Stimulated activated CD8-positive, alpha-beta memory T cell treated with anti-CD3 and anti-CD28 coated beads, Interleukin-12 subunit alpha, Interleukin-12 subunit beta, amount 100 ng/mL, for 4 hours (primary cell): ENCODE data around the gene ATP10A.
"Not testable (repeated sequence)": the region's sequence is repeated elsewhere in the genome, so short reads cannot be mapped to it uniquely, and the experiment has no call there.

ENCODE experiments used
- DNase-seq: peaks from one replicate; pipeline ENCODE4 v3.0.0-alpha.2; 2020; ENCODE audit warnings: low read depth

The ATP10A gene

GRCh38 chr15:25858952-25859760 lies 4.0 kb downstream of the ATP10A start:
- DNase-seq: no peak

DNA sequence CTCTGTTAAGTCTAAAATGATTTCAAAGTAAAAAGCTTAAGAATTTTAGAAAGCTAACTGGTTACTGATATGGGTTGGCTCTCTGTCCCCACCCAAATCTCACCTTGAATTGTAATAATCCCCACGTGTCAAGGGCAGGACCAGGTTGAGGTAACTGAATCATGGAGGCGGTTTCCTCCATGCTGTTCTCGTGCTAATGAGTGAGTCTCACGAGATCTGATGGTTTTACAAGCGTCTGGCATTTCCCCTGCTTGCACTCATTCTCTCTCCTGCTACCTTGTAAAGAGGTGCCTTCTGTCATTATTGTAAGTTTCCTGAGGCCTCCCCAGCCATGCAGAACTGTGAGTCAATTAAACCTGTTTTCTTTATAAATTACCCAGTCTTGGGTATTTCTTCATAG lies 7.1 kb downstream of the ATP10A start:
- DNase-seq: not testable (repeated sequence)

GRCh38 chr15:25852661-25853524 lies 10.2 kb downstream of the ATP10A start:
- no peak for DNase-seq

DNA sequence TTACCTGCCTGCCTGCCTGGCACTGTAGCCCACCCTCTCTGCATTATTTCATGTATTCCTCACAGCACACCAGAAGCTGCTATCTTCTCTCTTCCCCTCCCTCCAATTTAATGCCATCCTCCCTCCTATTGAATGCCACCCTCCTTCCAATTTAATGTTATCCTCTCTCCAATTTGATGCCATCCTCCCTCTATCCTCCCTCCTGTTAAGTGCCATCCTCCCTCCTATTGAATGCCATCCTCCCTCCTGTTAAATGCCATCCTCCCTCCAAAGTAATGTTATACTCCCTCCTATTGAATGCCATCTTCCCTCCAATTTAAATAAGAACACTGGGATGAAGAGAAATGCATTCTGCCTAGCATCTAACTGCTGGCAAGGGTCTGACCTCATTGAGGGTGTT lies 11.1 kb downstream of the ATP10A start:
- no peak for DNase-seq

- DNase-seq: peak; percentile 55
These were observed 12.7 kb downstream of the ATP10A start for GRCh38 chr15:25850154-25851111.

DNA sequence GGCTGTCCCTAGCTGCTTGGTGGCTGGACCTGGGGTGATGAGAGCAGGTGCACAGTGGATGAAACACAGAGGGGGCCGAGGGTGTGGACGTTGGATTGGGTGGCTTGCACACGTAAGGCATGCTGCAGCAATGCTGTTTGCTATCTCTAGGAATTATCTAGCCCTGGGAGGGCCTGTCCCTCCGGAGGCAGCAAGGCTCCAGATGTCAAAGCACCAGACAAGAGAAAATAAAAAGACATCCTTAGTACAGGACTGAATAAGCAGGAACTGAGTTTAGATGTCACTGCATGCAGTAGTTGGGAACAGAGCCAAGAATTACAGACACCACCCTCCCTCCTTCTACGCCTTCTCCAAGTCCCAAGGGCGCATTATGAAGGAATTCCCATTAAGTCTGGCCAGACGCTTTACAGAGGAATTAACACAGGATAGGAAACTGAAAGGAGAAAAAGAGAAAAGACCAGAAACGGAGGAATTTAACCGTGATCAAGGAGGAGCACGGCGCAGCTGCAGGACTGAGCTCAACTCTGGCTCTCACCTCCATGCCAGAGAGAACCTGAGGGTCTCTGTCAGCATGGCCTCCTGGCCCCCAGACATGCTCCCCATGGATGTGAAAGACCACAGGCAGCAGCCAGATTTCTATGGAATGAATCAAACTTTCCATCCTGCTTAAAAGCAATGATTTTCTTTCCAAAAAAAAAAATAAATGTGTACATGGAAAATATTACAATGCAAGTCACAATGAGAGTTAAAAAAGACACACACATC lies 13.8 kb downstream of the ATP10A start:
- DNase-seq: no peak

GRCh38 chr15:25848784-25849156 lies 14.4 kb downstream of the ATP10A start:
- DNase-seq: no peak

- DNase-seq: no peak
These were observed 14.8 kb downstream of the ATP10A start for GRCh38 chr15:25848325-25848724.

GRCh38 chr15:25847051-25847450 lies 16.1 kb downstream of the ATP10A start:
- DNase-seq: no peak

GRCh38 chr15:25846377-25846776 lies 16.8 kb downstream of the ATP10A start:
- peak; percentile 55 for DNase-seq

DNA sequence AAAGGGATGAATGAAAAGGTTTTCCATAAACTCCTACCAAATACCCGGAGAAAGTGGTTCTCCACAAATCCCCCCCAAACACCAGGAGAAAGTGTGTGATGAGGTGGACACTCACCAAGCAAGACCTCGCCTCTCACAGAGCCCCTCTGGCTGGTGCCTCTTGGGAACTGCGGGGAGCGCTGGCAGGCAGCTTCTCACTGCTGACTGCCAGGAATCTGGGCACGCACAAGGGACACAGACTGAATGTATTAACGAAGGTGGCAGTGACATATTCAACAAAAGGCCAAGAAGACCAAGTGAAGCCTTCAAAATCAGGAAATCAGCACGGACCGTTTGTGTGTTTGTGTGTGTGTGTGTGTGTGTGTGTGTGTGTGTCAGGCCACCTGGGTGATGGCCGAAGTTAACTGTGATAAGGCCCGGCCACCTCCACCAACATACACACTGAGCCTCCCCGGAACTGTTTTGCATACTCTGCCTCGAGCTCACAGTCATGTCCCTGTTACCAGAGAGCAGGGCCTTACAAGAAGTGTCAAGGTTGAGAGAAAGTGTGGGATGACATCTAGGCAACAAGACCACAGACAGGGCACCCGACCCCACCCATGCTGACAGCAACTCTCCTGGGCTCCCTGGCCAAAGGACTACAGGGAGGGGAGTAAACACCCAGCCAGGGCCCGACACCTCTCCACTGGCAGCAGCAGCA lies 18.0 kb downstream of the ATP10A start:
- DNase-seq: no peak

DNA sequence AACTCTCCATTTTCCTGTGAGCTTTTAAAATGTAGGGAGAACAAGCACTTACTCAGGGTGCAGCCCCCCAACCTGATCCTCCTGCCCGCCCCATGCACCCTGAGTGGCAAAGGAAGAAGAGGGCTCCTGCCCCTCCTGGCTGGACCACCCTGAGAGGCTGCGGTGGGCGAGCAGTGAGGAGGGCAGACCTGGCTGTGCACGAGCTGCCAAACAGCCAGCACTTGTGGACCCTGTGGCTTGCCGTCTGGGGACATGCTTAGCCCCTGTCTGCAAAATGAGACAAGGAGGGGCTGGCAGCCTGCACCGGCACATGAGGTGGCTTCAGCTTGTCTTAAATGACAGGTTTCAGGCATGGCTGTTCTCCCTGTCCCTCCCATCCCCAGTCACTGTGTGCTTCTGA lies 18.6 kb downstream of the ATP10A start:
- no peak for DNase-seq

GRCh38 chr15:25844076-25844475 lies 19.1 kb downstream of the ATP10A start:
- no peak for DNase-seq

DNA sequence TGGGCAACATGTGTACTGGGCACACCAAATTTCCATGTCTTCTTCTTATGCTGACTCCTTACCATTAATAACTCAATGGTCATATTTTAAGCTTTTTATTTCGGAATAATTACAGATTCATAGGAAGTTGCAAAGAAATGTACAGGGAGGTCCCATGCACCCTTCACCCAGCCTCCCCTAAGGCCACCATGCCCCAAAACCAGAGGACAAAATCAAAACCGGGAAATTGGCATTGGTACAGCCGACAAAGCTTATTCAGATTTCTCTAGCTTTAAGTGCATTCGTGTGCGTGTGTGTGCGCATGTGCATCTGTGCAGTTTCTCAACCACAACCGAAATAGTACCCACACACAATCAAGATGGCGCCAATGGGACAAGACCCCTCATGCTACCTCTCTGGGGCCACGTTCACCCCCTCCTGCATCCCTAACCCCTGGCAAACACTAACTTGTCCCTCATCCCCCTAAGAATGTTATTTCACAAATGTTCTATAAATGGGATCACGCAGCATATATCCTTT lies 23.4 kb downstream of the ATP10A start:
- DNase-seq: no peak

DNA sequence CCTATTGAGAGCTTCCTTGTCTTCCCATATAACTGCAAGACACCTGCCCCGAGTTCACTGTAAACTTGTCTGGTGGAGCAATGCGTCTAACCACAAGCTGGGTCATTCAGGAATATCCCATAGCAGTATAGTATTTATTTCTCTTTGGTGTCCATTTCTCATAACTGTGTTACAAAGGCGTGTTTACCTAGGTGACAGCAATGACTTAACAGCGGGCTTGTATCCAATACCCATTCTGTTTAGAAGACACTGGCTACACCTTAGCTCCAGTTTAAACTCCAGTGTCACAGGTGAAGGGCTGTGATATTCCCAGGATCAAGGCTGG lies 24.3 kb downstream of the ATP10A start:
- no peak for DNase-seq

GRCh38 chr15:25838191-25838870 lies 24.8 kb downstream of the ATP10A start:
- no peak for DNase-seq

- DNase-seq: no peak
These were observed 31.0 kb downstream of the ATP10A start for GRCh38 chr15:25832158-25832557.

DNA sequence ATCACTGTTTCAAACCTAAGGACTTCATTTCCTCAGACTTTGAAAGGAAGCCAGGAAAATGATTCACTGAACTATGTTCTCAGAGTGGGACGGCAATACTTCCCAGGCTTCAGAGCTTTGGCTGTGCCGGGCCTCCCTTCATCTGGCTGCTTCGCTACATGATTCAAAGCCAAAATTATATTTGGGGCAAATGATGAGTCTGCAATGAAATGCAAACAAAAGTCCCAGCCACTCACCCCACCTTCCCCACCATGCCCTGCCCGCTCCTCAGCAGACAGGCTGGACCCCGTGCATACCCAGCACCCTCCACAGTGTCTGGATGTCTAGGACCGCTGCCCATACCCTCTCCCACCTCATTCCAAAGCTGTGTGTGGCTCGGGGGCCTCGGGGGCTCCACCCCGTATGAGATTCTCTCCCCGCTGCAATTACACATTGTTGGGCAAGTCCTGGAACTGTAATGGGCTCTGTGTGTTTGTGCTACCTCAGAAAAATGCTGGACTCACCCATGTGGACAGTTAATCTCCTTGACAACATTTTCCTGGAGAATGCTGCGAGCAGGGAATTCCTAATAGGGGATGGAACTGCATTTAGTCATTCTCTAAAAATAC lies 32.2 kb downstream of the ATP10A start:
- DNase-seq: no peak

- no peak for DNase-seq
These were observed 34.1 kb downstream of the ATP10A start for GRCh38 chr15:25829073-25829472.

DNA sequence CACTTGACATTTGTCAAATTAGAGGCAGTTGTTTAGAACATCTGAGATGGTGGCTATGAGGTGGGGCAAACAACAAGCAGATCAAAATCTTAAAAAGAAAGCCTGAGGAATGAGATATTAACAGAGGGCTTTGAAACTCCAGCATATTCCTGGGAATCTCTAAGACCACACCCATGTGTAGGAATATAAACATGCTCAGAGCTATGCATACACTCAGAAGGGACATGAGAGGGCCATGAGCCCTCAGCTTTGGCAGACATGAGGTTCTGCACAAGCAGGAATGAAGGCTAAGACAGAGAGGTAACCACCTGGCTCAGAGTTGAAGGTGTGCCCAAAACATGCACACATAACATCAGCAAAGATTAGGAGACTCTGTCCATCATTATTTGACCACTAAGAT lies 37.9 kb downstream of the ATP10A start:
- DNase-seq: no peak
